H54 (cell line): ENCODE data around the gene GRHL3.
"Not testable (repeated sequence)": the region's sequence is repeated elsewhere in the genome, so short reads cannot be mapped to it uniquely, and the experiment has no call there.

ENCODE experiments used
- DNase-seq: peaks from one replicate; pipeline ENCODE4 v3.0.0; 2011; ENCODE audit warnings: low spot score, mixed read lengths; ENCODE audit not compliant: insufficient read length
- FAIRE-seq: peaks from 3 replicates; lab custom pipeline; 2011; peaks lifted over from hg19 to GRCh38; lab: Jason Lieb, UNC
- POLR2A ChIP-seq: IDR thresholded peaks from 2 replicates; pipeline ENCODE4 v1.6.1; 2011; ENCODE audit warnings: low read depth, mild to moderate bottlenecking, low read length

The GRHL3 gene

GRCh38 chr1:24319312-24319863 is at the start of gene GRHL3:
TSS of gene GRHL3 (plus strand) at chr1:24319357. CDS start at chr1:24319552, 195 bp downstream.
- TF ChIP-seq POLR2A, result no peak
- no peak for DNase-seq

DNA sequence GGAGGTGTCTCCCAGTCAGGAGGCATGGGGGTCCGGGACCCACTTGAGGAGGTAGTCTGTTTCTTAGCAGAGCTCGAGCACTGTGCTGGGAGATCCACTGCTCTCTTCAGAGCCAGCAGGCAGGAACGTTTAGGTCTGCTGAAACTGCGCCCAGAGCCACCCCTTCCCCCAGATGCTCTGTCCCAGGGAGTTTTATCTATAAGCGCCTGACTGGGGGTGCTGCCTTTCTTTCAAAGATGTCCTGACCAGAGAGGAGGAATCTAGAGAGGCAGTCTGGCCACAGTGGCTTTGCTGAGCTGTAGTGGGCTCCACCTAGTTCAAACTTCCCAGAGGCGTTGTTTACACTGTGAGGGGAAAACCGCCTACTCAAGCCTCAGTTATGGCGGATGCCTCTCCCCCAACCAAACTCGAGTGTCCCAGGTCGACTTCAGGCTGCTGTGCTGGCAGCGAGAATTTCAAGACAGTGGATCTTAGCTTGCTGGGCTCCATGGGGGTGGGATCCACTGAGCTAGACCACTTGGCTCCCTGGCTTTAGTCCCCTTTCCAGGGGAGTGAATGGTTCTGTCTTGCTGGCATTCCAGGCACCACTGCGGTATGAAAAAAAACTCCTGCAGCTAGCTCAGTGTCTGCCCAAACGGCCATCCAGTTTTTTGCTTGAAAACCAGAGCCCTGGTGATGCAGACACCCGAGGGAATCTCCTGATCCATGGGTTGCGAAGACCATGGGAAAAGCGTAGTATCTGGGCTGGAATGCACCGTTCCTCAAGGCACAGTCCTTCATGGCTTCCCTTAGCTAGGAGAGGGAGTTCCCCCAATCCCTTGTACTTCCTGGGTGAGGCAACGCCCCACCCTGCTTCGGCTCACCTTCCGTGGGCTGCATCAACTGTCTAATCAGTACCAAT is 44.7 kb upstream of the GRHL3 start:
- not testable (repeated sequence) for FAIRE-seq

More at GRCh38 chr1:24319312-24319863, at the start of gene GRHL3:
- FAIRE-seq, result no peak

DNA sequence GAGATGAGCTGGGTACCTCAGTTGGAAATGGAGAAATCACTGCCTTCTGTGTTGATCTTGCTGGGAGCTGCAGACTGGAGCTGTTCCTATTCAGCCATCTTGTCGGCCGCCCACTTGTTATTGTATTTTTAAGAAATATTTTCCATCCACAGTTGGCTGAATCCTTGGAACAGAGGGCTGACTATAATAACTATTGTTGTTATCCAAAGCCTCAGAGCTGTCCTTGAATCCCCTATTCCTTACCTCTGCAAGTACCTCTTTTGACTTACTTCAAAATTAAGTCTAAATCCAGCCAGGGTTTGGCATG is 44.1 kb upstream of the GRHL3 start:
- DNase-seq (no peak), FAIRE-seq (no peak)
- no peak for TF ChIP-seq POLR2A

More for the DNA sequence above, 44.7 kb upstream of the GRHL3 start:
- not testable (repeated sequence) for DNase-seq

DNA sequence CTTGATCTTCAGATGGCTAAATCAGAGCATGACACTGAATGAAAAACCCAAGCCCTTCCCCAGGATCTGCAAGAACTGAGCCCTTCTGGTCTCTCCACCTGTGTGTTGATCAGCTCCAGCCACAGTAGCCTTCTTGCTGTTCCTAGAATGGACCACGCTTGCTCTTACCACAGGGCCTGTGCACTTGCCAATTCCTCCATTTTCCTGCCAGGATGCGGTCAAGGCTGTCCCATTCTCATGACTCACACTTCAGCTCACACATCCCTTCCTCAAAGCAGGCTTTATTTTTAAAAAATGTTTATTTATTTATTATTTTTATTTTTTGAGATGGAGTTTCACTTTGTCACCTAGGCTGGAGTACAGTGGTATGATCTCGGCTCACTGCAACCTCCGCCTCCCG is 43.6 kb upstream of the GRHL3 start:
- no peak for TF ChIP-seq POLR2A
- DNase-seq (no peak), FAIRE-seq (no peak)

DNA sequence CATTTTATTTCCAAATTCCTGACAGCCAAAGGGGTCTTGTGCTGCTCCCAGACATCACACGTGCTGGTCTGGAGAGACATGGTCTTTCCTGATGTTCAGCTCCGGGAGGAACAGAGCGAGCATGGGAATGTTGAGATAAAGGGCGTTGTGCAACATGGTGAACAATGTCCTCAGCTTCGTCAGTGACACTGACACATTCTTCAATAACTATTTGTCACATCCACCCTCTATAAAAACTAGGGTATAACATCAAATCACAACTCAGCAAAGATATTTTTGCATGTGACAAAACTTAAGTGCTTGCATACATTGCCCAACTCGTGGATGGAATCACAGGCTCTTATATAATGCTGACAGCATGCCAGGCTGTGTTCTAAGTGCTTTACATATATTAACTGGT is 42.4 kb upstream of the GRHL3 start:
- no peak for TF ChIP-seq POLR2A
- FAIRE-seq (no peak), DNase-seq (no peak)

GRCh38 chr1:24277420-24278169 is 41.6 kb upstream of the GRHL3 start:
- no peak for TF ChIP-seq POLR2A
- peak; percentile 52 for FAIRE-seq
- DNase-seq, result no peak

DNA sequence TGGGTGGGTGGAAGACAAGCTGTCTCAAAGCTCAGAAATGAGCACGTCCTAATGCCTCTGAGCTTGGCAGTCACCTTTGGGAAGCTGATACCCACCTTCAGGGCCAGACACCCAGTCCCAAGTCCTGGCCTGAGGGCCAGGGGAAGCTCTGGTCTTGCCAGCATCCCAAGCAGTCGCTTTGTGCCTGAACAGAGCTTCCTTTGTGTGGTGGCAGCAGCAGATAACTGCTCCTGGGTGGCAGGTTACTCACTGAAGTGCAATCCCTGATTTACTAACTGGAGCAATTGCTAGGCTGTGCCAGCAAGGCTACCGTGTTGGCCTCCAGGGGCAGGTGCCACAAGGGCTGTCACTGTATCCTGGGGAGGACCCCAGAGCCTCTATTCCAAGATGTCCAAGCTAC is 40.4 kb upstream of the GRHL3 start:
- TF ChIP-seq POLR2A, result no peak
- DNase-seq, result no peak
- no peak for FAIRE-seq

GRCh38 chr1:24279590-24280232 is 39.4 kb upstream of the GRHL3 start:
- TF ChIP-seq POLR2A, result no peak
- FAIRE-seq (no peak), DNase-seq (no peak)

GRCh38 chr1:24281591-24281990 is 37.6 kb upstream of the GRHL3 start:
- FAIRE-seq, result no peak

GRCh38 chr1:24282491-24282890 is 36.7 kb upstream of the GRHL3 start:
- no peak for TF ChIP-seq POLR2A
- DNase-seq (no peak), FAIRE-seq (no peak)

More at GRCh38 chr1:24281591-24281990, 37.6 kb upstream of the GRHL3 start:
- TF ChIP-seq POLR2A, result no peak
- no peak for DNase-seq

- no peak for DNase-seq
- FAIRE-seq, result peak; percentile 87
Observed at GRCh38 chr1:24283326-24284155, 35.6 kb upstream of the GRHL3 start.

GRCh38 chr1:24284156-24284471 is 35.0 kb upstream of the GRHL3 start:
- TF ChIP-seq POLR2A, result no peak
- no peak for DNase-seq
- no peak for FAIRE-seq

More at GRCh38 chr1:24283326-24284155, 35.6 kb upstream of the GRHL3 start:
- no peak for TF ChIP-seq POLR2A

DNA sequence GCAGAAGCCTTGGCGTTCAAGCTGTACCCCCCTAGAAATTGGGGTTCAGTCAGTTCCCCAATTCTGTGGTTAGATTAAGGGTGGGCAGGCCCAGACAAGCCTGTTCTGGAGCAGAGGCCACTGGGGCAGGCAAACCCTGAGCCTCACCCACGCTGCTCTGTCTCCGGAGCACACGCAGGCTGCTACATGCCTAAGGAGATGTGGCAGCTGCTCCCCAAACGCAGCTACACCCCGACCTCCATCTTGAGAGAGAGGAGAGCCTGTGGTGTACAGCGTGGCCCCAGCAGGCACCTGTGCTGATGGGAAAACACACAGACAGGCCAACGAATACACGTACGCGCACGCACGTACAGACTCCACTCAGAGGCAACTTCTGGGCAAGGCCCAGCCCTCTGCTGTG is 33.9 kb upstream of the GRHL3 start:
- no peak for DNase-seq
- FAIRE-seq, result no peak

More for the DNA sequence above, 33.9 kb upstream of the GRHL3 start:
- no peak for TF ChIP-seq POLR2A
